Osteocyte (in vitro differentiated cells): Measurements from ENCODE around the gene DAPK1. TPM values are rescaled to one million over a fixed set of nuclear protein-coding genes. Genes with fewer than 3 reads are reported as not detected.

Experiments used
- DNase-seq: peaks from one replicate; pipeline ENCODE4 v3.0.0; 2021; ENCODE audit warnings: mixed read lengths; ENCODE audit not compliant: unreplicated experiment; ENCODE audit errors: extremely low spot score
- H3K27ac Mint-ChIP-seq: one replicate; pipeline ENCODE4 v1.8.0; 2021; ENCODE audit warnings: mild to moderate bottlenecking, mixed read lengths; ENCODE audit not compliant: unreplicated experiment
- H3K27me3 Mint-ChIP-seq: one replicate; pipeline ENCODE4 v1.8.0; 2021; ENCODE audit warnings: mixed read lengths; ENCODE audit not compliant: unreplicated experiment
- H3K36me3 Mint-ChIP-seq: one replicate; pipeline ENCODE4 v1.8.0; 2021; ENCODE audit warnings: mixed read lengths; ENCODE audit not compliant: unreplicated experiment
- H3K4me1 Mint-ChIP-seq: one replicate; pipeline ENCODE4 v1.8.0; 2021; ENCODE audit warnings: mixed read lengths; ENCODE audit not compliant: unreplicated experiment
- H3K4me3 Mint-ChIP-seq: one replicate; pipeline ENCODE4 v1.8.0; 2021; ENCODE audit warnings: mild to moderate bottlenecking, moderate library complexity, mixed read lengths; ENCODE audit not compliant: unreplicated experiment
- H3K9me3 Mint-ChIP-seq: one replicate; pipeline ENCODE4 v1.8.0; 2021; ENCODE audit warnings: mixed read lengths; ENCODE audit not compliant: unreplicated experiment
- total RNA-seq: library from RNA; stranded (reverse); gene quantifications from 2 replicates; pipeline ENCODE4 v1.2.1, GENCODE V29; 2021
- TF ChIP-seq, protein P1 (sequence below): fragments of 200-600 bp; sonication (generic); IDR thresholded peaks from 2 replicates; pipeline ENCODE4 v1.5.0; 2021; ENCODE audit warnings: antibody characterized with exemption, mild to moderate bottlenecking, moderate library complexity

The DAPK1 gene
- total RNA-seq, 1 donor from 2014 or later, result 304 TPM

DNA sequence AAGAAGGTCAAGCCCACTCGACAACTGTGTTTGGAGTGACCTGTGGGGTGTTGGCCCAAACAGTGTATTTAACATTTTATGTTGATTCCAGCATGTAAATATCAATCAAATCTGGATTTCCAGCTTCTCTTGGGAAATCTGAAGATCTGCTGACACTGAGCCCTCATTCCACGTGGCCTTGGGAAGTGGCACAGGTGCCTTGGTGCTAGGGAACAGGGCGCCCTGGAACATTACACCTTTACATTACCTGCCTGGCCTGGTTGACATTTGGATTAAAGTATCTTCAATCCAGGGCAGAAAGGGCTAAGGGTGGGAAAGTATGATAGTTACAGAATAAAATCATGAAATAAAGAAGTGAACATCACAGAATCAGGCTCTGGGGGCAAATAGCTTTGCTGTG is 143.4 kb downstream of the DAPK1 start:
- Mint-ChIP-seq H3K9me3 (no peaks in the 10 kb centered on the region), H3K27me3 (no peaks in the 10 kb centered on the region), H3K36me3 (peaks cover 79% of the 10 kb centered on the region), H3K4me3 (no peak overlapping the region), H3K27ac (peak overlapping the region; percentile 88), H3K4me1 (peaks cover 45% of the 10 kb centered on the region)
- TF ChIP-seq, protein P1, sequence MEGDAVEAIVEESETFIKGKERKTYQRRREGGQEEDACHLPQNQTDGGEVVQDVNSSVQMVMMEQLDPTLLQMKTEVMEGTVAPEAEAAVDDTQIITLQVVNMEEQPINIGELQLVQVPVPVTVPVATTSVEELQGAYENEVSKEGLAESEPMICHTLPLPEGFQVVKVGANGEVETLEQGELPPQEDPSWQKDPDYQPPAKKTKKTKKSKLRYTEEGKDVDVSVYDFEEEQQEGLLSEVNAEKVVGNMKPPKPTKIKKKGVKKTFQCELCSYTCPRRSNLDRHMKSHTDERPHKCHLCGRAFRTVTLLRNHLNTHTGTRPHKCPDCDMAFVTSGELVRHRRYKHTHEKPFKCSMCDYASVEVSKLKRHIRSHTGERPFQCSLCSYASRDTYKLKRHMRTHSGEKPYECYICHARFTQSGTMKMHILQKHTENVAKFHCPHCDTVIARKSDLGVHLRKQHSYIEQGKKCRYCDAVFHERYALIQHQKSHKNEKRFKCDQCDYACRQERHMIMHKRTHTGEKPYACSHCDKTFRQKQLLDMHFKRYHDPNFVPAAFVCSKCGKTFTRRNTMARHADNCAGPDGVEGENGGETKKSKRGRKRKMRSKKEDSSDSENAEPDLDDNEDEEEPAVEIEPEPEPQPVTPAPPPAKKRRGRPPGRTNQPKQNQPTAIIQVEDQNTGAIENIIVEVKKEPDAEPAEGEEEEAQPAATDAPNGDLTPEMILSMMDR, result no peak
- no peak for DNase-seq

DNA sequence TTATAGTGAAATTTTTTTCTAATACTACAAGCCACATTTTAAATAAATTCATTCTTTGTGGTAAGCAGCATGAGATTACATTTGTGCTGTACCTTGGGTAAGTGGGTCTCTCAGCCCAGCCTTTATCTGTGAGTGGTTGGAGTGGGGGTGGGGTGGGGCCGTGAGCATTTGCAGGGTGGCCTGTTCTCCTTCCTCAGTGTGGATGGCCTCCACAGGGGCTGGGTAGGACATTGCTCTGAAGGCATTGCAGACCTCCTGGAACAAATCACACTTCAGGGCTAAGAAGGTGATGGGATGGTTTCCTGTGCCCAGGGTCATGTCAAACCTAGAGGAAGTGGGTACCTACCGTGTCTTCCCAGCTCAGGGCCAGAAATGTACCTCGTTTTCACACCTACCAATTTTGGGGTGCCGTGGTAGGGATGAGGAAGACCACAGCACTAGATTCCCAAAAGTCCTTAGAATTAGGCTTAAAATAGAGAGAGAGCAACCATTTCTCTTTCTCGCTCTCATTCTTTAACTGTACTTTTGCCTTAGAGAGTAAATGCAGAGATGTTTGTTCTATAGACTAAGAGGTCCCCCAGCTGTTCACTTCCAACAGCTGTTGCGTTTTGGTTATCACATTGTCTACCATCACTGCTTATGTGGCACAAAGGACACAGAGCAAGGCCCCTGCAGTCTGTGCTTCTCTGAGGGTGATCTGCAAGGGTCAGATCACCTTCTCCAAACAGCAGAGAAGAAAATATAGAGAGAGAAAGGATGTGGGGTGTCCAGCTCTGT is 144.9 kb downstream of the DAPK1 start:
- no peak overlapping the region for H3K27ac Mint-ChIP-seq
- H3K27me3 Mint-ChIP-seq, result no peaks in the 10 kb centered on the region
- H3K4me3 Mint-ChIP-seq, result no peak overlapping the region
- H3K9me3 Mint-ChIP-seq, result no peaks in the 10 kb centered on the region
- TF ChIP-seq, protein P1, result no peak
- no peak for DNase-seq
- H3K4me1 Mint-ChIP-seq, result peaks cover 38% of the 10 kb centered on the region
- H3K36me3 Mint-ChIP-seq, result peaks cover 88% of the 10 kb centered on the region

DNA sequence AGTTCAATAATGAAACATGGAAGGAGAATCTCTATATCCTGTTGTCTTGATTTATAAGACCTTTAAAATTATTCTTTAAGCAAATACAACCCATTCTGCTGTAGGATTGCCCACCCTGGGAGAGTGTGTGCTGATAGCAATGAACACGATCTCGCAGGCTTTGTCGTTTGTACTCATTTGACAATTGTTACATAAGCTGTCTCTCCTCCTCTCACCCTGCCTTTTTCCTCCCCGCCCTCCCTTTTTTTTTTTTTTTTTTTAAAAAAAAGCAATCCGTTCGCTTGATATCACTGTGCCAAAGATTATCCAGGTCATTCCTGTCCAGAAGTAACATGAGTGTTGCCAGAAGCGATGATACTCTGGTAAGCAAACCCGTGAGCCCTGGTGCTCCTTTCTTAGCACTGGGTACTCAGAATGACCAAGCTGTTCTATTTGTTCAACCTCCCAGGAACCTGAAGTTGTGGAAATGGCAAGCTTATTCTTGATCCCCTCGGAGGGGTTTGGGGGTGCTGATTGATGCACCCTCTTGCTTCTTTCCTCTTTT is 145.5 kb downstream of the DAPK1 start:
- Mint-ChIP-seq H3K36me3 (peaks cover 89% of the 10 kb centered on the region), H3K9me3 (no peaks in the 10 kb centered on the region), H3K27me3 (no peaks in the 10 kb centered on the region), H3K4me1 (peaks cover 38% of the 10 kb centered on the region), H3K27ac (peak overlapping the region; percentile 7), H3K4me3 (no peak overlapping the region)
- TF ChIP-seq, protein P1, result no peak
- no peak for DNase-seq

DNA sequence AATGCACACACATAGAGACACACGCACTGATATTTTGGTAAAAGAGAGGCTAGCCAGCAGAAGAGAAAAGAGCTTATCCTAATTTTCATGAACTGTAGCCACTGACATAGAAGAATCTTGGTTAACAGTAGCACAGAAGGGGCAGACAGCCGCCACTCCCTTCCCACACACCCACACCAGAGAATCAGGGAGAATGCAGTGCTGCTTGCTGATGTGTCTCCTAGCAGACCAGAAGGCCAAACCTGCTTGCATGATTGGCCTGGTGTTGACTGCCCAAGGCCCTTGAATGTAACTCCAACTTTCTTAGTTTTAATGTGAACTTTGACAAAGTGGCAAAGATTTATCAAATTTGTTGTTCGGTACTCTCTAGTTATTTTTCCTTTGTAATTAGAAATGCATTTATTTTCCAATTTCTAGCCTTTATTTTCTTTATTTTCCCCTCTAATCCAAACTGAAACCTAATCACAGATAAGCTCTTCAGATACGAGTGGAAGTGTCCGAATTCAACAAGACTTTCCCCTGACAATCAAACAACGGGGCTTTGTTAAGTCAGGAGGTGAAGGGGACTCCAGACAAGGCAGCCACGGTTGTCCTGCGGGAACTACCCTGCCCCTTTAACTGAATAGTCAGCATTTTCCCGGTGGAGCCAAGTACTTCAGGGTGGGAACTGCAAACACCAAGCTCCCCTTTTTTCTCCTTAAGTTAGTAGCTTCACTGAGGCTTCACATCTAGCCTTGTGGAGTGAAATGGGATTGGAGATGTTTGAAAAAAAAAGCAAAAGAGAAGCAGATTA is 146.3 kb downstream of the DAPK1 start:
- Mint-ChIP-seq H3K4me3 (no peak overlapping the region), H3K27ac (peak overlapping the region; percentile 7), H3K4me1 (peaks cover 36% of the 10 kb centered on the region), H3K27me3 (no peaks in the 10 kb centered on the region), H3K9me3 (no peaks in the 10 kb centered on the region), H3K36me3 (peaks cover 86% of the 10 kb centered on the region)
- TF ChIP-seq, protein P1, result no peak
- DNase-seq, result no peak

DNA sequence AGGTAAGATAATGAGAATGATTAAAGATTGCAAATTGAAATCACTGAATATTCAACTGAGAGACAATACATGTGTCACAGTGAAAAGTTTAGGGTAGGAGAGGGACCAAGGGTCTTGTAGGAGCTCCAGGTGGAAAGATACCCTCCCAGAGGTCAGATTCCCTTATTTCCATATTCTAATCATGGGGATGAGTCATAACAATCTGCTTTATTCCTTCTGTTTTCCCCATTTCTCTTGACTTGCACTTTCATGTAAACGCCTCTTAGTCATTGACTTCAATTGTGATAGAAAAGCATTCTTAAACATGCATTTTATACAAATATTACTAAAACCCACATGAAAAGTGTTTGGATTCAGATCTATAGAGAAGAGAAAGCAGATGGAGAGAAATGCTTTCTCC is 147.0 kb downstream of the DAPK1 start:
- TF ChIP-seq, protein P1, result no peak
- H3K9me3 Mint-ChIP-seq, result no peaks in the 10 kb centered on the region
- no peak overlapping the region for H3K4me3 Mint-ChIP-seq
- H3K36me3 Mint-ChIP-seq, result peaks cover 84% of the 10 kb centered on the region
- H3K4me1 Mint-ChIP-seq, result peaks cover 29% of the 10 kb centered on the region
- no peak for DNase-seq
- no peaks in the 10 kb centered on the region for H3K27me3 Mint-ChIP-seq
- H3K27ac Mint-ChIP-seq, result peak overlapping the region; percentile 7
